CD4-positive, alpha-beta T cell treated with Interleukin-6 at 100 ng/mL for 8 hours (primary cell): ENCODE data around the gene YY1AP1.
A peak's percentile ranks its signal among the peaks of the same experiment; 100 is the strongest.
"Not testable (repeated sequence)": the region's sequence is repeated elsewhere in the genome, so short reads cannot be mapped to it uniquely, and the experiment has no call there.

Experiments
- DNase-seq: peaks from one replicate; pipeline ENCODE4 v3.0.0-alpha.2; 2020; ENCODE audit warnings: mixed read lengths, low spot score

Gene YY1AP1

GRCh38 chr1:155646307-155646706 is 42.3 kb downstream of the YY1AP1 start:
- no peak for DNase-seq

GRCh38 chr1:155645648-155646047 is 42.9 kb downstream of the YY1AP1 start:
- DNase-seq, result no peak

GRCh38 chr1:155645034-155645598 is 43.5 kb downstream of the YY1AP1 start:
- DNase-seq, result no peak

- DNase-seq, result no peak
Measured at GRCh38 chr1:155643230-155643629, 45.3 kb downstream of the YY1AP1 start.

GRCh38 chr1:155642559-155643180 is 45.9 kb downstream of the YY1AP1 start:
- DNase-seq, result not testable (repeated sequence)

GRCh38 chr1:155640367-155640766 is 48.2 kb downstream of the YY1AP1 start:
- DNase-seq, result no peak

GRCh38 chr1:155636397-155637153 is 52.0 kb downstream of the YY1AP1 start:
- no peak for DNase-seq

- not testable (repeated sequence) for DNase-seq
Measured at GRCh38 chr1:155626428-155626827, 62.1 kb downstream of the YY1AP1 start.

- no peak for DNase-seq
Measured at GRCh38 chr1:155623357-155623756, 65.2 kb downstream of the YY1AP1 start.

GRCh38 chr1:155622191-155622590 is 66.4 kb downstream of the YY1AP1 start:
- no peak for DNase-seq

GRCh38 chr1:155613226-155613625 is 75.3 kb downstream of the YY1AP1 start:
- not testable (repeated sequence) for DNase-seq

GRCh38 chr1:155610257-155610647 is 78.3 kb downstream of the YY1AP1 start:
- DNase-seq, result not testable (repeated sequence)

- peak; percentile 94 for DNase-seq
Measured at GRCh38 chr1:155609515-155610256, 78.9 kb downstream of the YY1AP1 start, which contains the start of gene MSTO1. MSTO1 (plus strand) TSS chr1:155610218; CDS start chr1:155610249, 31 bp downstream.
